GM12878 (cell line): Measurements from ENCODE around the gene SPATA31D3. TPM values are rescaled to one million over a fixed set of nuclear protein-coding genes. Genes with fewer than 3 reads are reported as not detected.

Source experiments
- ATAC-seq: fragments of 200-7000 bp; cut with Tn5 transposase; 3 replicates; pipeline ENCODE4 v1.9.1; 2020; ENCODE audit warnings: mild to moderate bottlenecking, moderate library complexity
- BruUV-seq: library from RNA; stranded (reverse); fragments of 400-500 nt; replicated peaks from 2 replicates; lab custom pipeline; 2021; lab: Mats Ljungman, UMichigan
- CTCF ChIA-PET: fragments of 300-600 bp; sonication (Branson Sonifier 250); formaldehyde crosslinking; extraction: SDS; loops from one replicate; lab custom pipeline; 2021; ENCODE audit warnings: inconsistent platforms; lab: Yijun Ruan, JAX
- POLR2A ChIA-PET: fragments of 350-600 bp; formaldehyde crosslinking; extraction: SDS; loops from one replicate; lab custom pipeline; 2021; ENCODE audit warnings: inconsistent platforms; lab: Charles Lee
- RAD21 ChIA-PET: fragments of 300-600 bp; sonication (Branson Sonifier 250); formaldehyde crosslinking; loops from one replicate; lab custom pipeline; 2023; ENCODE audit warnings: antibody characterized with exemption; ENCODE audit not compliant: unreplicated experiment; lab: Charles Lee
- SMC1A ChIA-PET: fragments of 300-600 bp; sonication (Branson Sonifier 250); formaldehyde crosslinking; loops from one replicate; lab custom pipeline; 2023; ENCODE audit not compliant: unreplicated experiment, uncharacterized antibody; lab: Charles Lee
- DNase-seq: peaks from one replicate; pipeline ENCODE4 v3.0.0-alpha.2; 2011; ENCODE audit warnings: low read depth, low spot score
- FAIRE-seq: peaks from 3 replicates; lab custom pipeline; 2011; peaks lifted over from hg19 to GRCh38; lab: Jason Lieb, UNC
- H2AFZ ChIP-seq: 2 replicates; pipeline ENCODE4 v1.6.0; 2011; ENCODE audit warnings: low read depth, low read length, control low read depth; ENCODE audit not compliant: control insufficient read depth
- H3K27ac ChIP-seq: 2 replicates; pipeline ENCODE4 v1.5.1; 2011; ENCODE audit warnings: control low read depth; ENCODE audit not compliant: control insufficient read depth, insufficient read depth
- H3K27me3 ChIP-seq, 2 experiments: replicated peaks in 1 of 2; 2 replicates each; pipeline versions ENCODE4 v1.6.0 to v1.6.1; 2011; ENCODE audit warnings: low read length in 1 of 2; ENCODE audit not compliant: control insufficient read depth in 2 of 2, insufficient read depth in 2 of 2
- H3K36me3 ChIP-seq, 2 experiments: 2 replicates each; pipeline ENCODE4 v1.5.1; 2011; ENCODE audit warnings: low read length in 1 of 2; ENCODE audit not compliant: control insufficient read depth in 2 of 2, insufficient read depth in 2 of 2
- H3K4me1 ChIP-seq: 2 replicates; pipeline ENCODE4 v1.6.1; 2011; ENCODE audit warnings: mild to moderate bottlenecking, low read length, moderate library complexity, mixed read lengths; ENCODE audit not compliant: control insufficient read depth, insufficient read depth
- H3K4me2 ChIP-seq: 2 replicates; pipeline ENCODE4 v1.6.0; 2011; ENCODE audit warnings: control low read depth; ENCODE audit not compliant: control insufficient read depth, insufficient read depth
- H3K4me3 ChIP-seq: fragments of 200-600 bp; sonication (generic); 2 replicates; pipeline ENCODE4 v1.5.1; 2016
- H3K79me2 ChIP-seq: 2 replicates; pipeline ENCODE4 v1.6.0; 2011; ENCODE audit warnings: low read length; ENCODE audit not compliant: control insufficient read depth, insufficient read depth
- H3K9ac ChIP-seq: 2 replicates; pipeline ENCODE4 v1.8.0; 2011; ENCODE audit warnings: low read length, control low read depth, mixed read lengths; ENCODE audit not compliant: control insufficient read depth, insufficient read depth
- H3K9me3 ChIP-seq: replicated peaks from 3 replicates; pipeline ENCODE4 v1.5.1; 2011; ENCODE audit warnings: mild to moderate bottlenecking, low read length; ENCODE audit not compliant: control insufficient read depth, insufficient read depth
- H4K20me1 ChIP-seq: 2 replicates; pipeline ENCODE4 v1.6.0; 2011; ENCODE audit not compliant: control insufficient read depth, insufficient read depth
- KAT2A ChIP-seq: conservative IDR thresholded peaks from 2 replicates; pipeline ENCODE4 v1.6.1; 2011; ENCODE audit warnings: low read depth, low read length; ENCODE audit not compliant: control insufficient read depth
- PAX8 ChIP-seq: fragments of 450-650 bp; IDR thresholded peaks from 2 replicates; pipeline ENCODE4 v1.6.1; 2017; ENCODE audit warnings: mild to moderate bottlenecking, moderate library complexity
- RFX5 ChIP-seq: IDR thresholded peaks from 2 replicates; pipeline ENCODE4 v1.6.1; 2011; ENCODE audit warnings: low read depth, low read length, improper control_type of control experiment
- SREBF1 ChIP-seq: IDR thresholded peaks from 2 replicates; pipeline ENCODE4 v1.6.1; 2012; ENCODE audit warnings: mild to moderate bottlenecking, low read length
- ZBED1 ChIP-seq: IDR thresholded peaks from 2 replicates; pipeline ENCODE4 v1.6.1; 2016; ENCODE audit warnings: borderline replicate concordance
- WGBS: methylation state at CpG from one replicate; pipeline ENCODE4 v1.1.6; 2016; ENCODE audit warnings: low lambda C conversion rate; ENCODE audit not compliant: insufficient replicate concordance, insufficient coverage; ENCODE audit errors: missing lambda C conversion rate; 5-methylcytosine and 5-hydroxymethylcytosine counted together
- in situ Hi-C: fragments of 300-500 bp; cut with MboI; formaldehyde crosslinking; loops from 9 replicates; pipeline ENCODE4 v1.14.3; 2018; ENCODE audit warnings: mixed read lengths
- intact Hi-C: fragments of 100-400 bp; cut with micrococcal nuclease; formaldehyde crosslinking; loops from one replicate; pipeline ENCODE4 v1.14.2; 2022; ENCODE audit not compliant: unreplicated experiment
- polyA plus RNA-seq, 11 experiments: library from polyadenylated mRNA; depleted of rRNA in 4 of 11; unstranded in 6 of 11; stranded (reverse) in 5 of 11; fragments of >200 nt; fragmentation: Nextera tagmentation in 4 of 11; fragmentation: Illumina TruSeq in 1 of 11; extraction: Ambion mirVana in 4 of 11; extraction: Trizol in 1 of 11; gene quantifications; 1 replicate in 1 of 11; 2 replicates in 10 of 11; pipeline versions ENCODE4 v1.2.1 to v1.2.3, GENCODE V29; 2011 to 2016; ENCODE audit warnings: inconsistent platforms in 2 of 11, missing spikeins in 2 of 11, low read depth in 1 of 11
- total RNA-seq, 4 experiments: library from RNA; depleted of rRNA in 3 of 4; stranded (reverse); fragments of >200 nt in 3 of 4; fragmentation: Illumina TruSeq in 1 of 4; extraction: Trizol in 1 of 4; gene quantifications; 2 replicates each; pipeline versions ENCODE4 v1.2.1 to v1.2.3, GENCODE V29; 2013 to 2021
- TF ChIP-seq, protein P1 (sequence below): fragments of 450-650 bp; IDR thresholded peaks from 2 replicates; pipeline ENCODE4 v1.6.1; 2017; ENCODE audit warnings: mild to moderate bottlenecking, low read depth, inconsistent platforms; ENCODE audit not compliant: poor library complexity, severe bottlenecking
- TF ChIP-seq, protein P2 (sequence below): fragments of 450-650 bp; IDR thresholded peaks from 2 replicates; pipeline ENCODE4 v1.6.1; 2017; ENCODE audit warnings: mild to moderate bottlenecking

SPATA31D3 gene
- total and polyA plus RNA-seq, 10 of the 15 experiments (the other 5 are each of a cell fraction or from before 2014, with no cell fraction given): not detected

DNA sequence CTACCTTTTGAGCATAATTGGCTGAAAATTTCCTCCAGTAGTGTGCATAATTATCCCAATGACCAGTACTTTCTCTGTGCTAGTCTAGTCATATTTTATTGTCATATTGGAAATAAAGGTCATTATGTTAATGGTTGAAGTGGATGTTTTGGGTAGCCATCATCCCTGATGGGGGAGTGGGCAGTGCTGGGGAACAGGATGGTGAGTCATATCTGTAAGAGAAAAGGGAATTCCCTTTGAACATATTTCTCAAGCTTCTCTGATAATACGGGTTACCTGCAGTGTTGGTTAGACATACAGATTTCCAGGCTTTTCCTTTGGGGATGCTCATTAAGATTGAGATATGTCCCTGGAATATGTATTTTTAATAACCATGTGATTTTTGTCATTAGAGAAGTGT is 48.4 kb upstream of the SPATA31D3 start:
- BruUV-seq: no TSS peak
- H3K4me1 ChIP-seq: no peaks in the 10 kb centered on the region
- H3K4me3 ChIP-seq: no peak overlapping the region
- in situ Hi-C loops (no loop called here), intact Hi-C loops (no loop called here)
- FAIRE-seq: no peak
- no peaks in the 10 kb centered on the region for H3K27me3 ChIP-seq
- ATAC-seq: no peak
- ChIA-PET RAD21 (no interaction called here), SMC1A (interaction anchor here (1.4 kb wide), 1 partner anchor 9 kb away, joined by 3 read pairs; no protein-coding TSS in a partner anchor), POLR2A (no interaction called here), CTCF (interaction anchor here (0.7 kb wide), 1 partner anchor 30 kb away, joined by 3 read pairs; no protein-coding TSS in a partner anchor)
- no peaks in the 10 kb centered on the region for H3K9me3 ChIP-seq
- H3K9ac ChIP-seq: no peak overlapping the region
- no peak overlapping the region for H3K4me2 ChIP-seq
- no peak overlapping the region for H2AFZ ChIP-seq
- H3K36me3 ChIP-seq: no peaks in the 10 kb centered on the region
- H3K79me2 ChIP-seq: no peaks in the 10 kb centered on the region
- 0% methylated on average over 1 of the region's 1 CpG for WGBS
- no peak for TF ChIP-seq ZBED1
- no peak for TF ChIP-seq PAX8
- TF ChIP-seq KAT2A: no peak
- TF ChIP-seq RFX5: no peak
- TF ChIP-seq SREBF1: no peak
- TF ChIP-seq, protein P1, sequence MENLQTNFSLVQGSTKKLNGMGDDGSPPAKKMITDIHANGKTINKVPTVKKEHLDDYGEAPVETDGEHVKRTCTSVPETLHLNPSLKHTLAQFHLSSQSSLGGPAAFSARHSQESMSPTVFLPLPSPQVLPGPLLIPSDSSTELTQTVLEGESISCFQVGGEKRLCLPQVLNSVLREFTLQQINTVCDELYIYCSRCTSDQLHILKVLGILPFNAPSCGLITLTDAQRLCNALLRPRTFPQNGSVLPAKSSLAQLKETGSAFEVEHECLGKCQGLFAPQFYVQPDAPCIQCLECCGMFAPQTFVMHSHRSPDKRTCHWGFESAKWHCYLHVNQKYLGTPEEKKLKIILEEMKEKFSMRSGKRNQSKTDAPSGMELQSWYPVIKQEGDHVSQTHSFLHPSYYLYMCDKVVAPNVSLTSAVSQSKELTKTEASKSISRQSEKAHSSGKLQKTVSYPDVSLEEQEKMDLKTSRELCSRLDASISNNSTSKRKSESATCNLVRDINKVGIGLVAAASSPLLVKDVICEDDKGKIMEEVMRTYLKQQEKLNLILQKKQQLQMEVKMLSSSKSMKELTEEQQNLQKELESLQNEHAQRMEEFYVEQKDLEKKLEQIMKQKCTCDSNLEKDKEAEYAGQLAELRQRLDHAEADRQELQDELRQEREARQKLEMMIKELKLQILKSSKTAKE: no peak
- TF ChIP-seq, protein P2, sequence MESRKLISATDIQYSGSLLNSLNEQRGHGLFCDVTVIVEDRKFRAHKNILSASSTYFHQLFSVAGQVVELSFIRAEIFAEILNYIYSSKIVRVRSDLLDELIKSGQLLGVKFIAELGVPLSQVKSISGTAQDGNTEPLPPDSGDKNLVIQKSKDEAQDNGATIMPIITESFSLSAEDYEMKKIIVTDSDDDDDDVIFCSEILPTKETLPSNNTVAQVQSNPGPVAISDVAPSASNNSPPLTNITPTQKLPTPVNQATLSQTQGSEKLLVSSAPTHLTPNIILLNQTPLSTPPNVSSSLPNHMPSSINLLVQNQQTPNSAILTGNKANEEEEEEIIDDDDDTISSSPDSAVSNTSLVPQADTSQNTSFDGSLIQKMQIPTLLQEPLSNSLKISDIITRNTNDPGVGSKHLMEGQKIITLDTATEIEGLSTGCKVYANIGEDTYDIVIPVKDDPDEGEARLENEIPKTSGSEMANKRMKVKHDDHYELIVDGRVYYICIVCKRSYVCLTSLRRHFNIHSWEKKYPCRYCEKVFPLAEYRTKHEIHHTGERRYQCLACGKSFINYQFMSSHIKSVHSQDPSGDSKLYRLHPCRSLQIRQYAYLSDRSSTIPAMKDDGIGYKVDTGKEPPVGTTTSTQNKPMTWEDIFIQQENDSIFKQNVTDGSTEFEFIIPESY: no peak
- no peak for DNase-seq
- H3K27ac ChIP-seq: no peak overlapping the region
- H4K20me1 ChIP-seq: no peaks in the 10 kb centered on the region
